ENCODE measurements around the gene IPP.

- no peak for TF ChIP-seq POLR2A (IDR thresholded peaks at IDR 0.05)
- no peak for TF ChIP-seq EP300 (IDR thresholded peaks at IDR 0.05)
Observed at GRCh38 chr1:45687754-45688740, 62.4 kb downstream of the IPP start, which contains the start of gene TMEM69.

Measured in suprapubic skin (tissue), 2 donors.